ENCODE measurements around the gene PLXNB3.

Gene PLXNB3

DNA sequence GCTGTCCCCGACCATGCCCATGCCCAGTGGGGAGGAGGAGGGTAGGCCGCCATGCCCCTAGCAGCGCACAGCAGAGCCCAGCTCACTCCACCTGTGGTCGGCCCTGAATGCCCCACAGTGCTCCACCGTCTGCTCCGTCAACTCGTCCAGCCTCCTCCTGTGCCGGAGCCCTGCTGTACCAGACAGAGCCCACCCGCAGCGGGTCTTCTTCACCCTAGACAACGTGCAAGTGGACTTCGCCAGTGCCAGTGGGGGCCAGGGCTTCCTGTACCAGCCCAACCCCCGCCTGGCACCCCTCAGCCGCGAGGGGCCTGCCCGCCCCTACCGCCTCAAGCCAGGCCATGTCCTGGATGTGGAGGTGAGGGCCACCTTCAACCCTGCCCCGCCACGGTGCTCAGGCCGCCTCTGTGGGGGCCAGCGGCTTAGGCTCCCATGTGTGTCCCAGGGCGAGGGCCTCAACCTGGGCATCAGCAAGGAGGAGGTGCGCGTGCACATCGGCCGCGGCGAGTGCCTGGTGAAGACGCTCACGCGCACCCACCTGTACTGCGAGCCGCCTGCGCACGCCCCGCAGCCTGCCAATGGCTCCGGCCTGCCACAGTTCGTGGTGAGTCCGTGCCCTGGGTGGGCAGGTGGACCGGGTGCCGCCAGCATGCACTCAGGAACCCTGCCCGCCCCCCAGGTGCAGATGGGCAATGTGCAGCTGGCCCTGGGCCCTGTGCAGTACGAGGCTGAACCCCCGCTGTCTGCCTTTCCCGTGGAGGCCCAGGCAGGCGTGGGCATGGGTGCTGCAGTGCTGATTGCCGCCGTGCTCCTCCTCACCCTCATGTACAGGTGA, 9.9 kb downstream of the PLXNB3 start:
- H3K27me3 ChIP-seq (replicated peaks; ENCODE audit: control insufficient read depth, insufficient read depth, low read length, poor library complexity, severe bottlenecking), result no peaks in the 10 kb centered on the region
- DNase-seq, result no peak
- H3K36me3 ChIP-seq (ENCODE audit: control insufficient read depth, insufficient read depth, low read length), result no peaks in the 10 kb centered on the region
- H3K27ac ChIP-seq (ENCODE audit: insufficient read depth, low read length, poor library complexity, severe bottlenecking), result no peak overlapping the region
- no peaks in the 10 kb centered on the region for H3K9me3 ChIP-seq (ENCODE audit: control insufficient read depth, low read length)
- no peak overlapping the region for H3K4me3 ChIP-seq (ENCODE audit: insufficient read depth, low read depth, low read length, poor library complexity, severe bottlenecking)
- no peaks in the 10 kb centered on the region for H3K4me1 ChIP-seq (ENCODE audit: control insufficient read depth, insufficient read depth, low read length, poor library complexity, severe bottlenecking)

- DNase-seq, result no peak
- no peak overlapping the region for H3K4me3 ChIP-seq (ENCODE audit: insufficient read depth, low read depth, low read length, poor library complexity, severe bottlenecking)
- no peak overlapping the region for H3K27ac ChIP-seq (ENCODE audit: insufficient read depth, low read length, poor library complexity, severe bottlenecking)
- H3K9me3 ChIP-seq (ENCODE audit: control insufficient read depth, low read length), result no peaks in the 10 kb centered on the region
- H3K36me3 ChIP-seq (ENCODE audit: control insufficient read depth, insufficient read depth, low read length), result no peaks in the 10 kb centered on the region
- no peaks in the 10 kb centered on the region for H3K4me1 ChIP-seq (ENCODE audit: control insufficient read depth, insufficient read depth, low read length, poor library complexity, severe bottlenecking)
- no peaks in the 10 kb centered on the region for H3K27me3 ChIP-seq (replicated peaks; ENCODE audit: control insufficient read depth, insufficient read depth, low read length, poor library complexity, severe bottlenecking)
Measured at GRCh38 chrX:153774576-153775292, 10.7 kb downstream of the PLXNB3 start.

DNA sequence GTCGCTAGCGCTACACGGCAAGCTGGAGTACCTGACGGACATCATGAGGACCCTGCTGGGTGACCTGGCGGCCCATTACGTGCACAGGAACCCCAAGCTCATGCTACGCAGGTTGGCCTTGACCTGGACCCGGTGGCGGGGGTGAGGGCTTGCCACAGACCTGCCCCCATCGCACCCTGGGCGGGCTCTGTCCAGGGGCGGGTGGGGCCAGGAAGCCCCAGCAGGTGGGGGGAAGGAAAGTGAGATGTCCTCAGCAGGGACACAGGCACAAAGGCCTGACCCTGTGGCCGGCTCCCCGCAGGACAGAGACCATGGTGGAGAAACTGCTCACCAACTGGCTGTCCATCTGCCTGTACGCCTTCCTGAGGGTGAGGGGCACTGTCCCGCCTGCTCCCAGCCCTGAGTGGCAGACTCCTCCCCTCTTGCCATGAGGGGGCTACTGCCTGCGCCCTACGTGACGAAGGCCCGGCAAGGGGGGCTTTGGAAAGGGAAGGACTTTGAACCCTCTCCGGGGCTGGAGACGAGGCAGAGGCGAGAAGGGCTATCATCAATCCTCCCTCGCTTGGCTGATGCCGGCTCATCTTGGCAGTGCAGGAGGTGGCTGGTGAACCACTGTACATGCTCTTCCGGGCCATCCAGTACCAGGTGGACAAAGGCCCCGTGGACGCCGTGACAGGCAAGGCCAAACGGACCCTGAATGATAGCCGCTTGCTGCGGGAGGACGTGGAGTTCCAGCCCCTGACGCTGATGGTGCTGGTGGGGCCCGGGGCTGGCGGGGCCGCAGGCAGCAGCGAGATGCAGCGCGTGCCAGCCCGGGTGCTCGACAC, 11.5 kb downstream of the PLXNB3 start:
- no peak for DNase-seq
- H3K36me3 ChIP-seq (ENCODE audit: control insufficient read depth, insufficient read depth, low read length), result no peaks in the 10 kb centered on the region
- H3K4me1 ChIP-seq (ENCODE audit: control insufficient read depth, insufficient read depth, low read length, poor library complexity, severe bottlenecking), result no peaks in the 10 kb centered on the region

GRCh38 chrX:153776120-153776599, 12.1 kb downstream of the PLXNB3 start:
- Histone ChIP-seq H3K27me3 (replicated peaks; ENCODE audit: control insufficient read depth, insufficient read depth, low read length, poor library complexity, severe bottlenecking) (no peaks in the 10 kb centered on the region), H3K9me3 (ENCODE audit: control insufficient read depth, low read length) (no peaks in the 10 kb centered on the region), H3K27ac (ENCODE audit: insufficient read depth, low read length, poor library complexity, severe bottlenecking) (no peak overlapping the region), H3K36me3 (ENCODE audit: control insufficient read depth, insufficient read depth, low read length) (no peaks in the 10 kb centered on the region), H3K4me3 (ENCODE audit: insufficient read depth, low read depth, low read length, poor library complexity, severe bottlenecking) (no peak overlapping the region), H3K4me1 (ENCODE audit: control insufficient read depth, insufficient read depth, low read length, poor library complexity, severe bottlenecking) (no peaks in the 10 kb centered on the region)
- no peak for DNase-seq

More for the DNA sequence above, 11.5 kb downstream of the PLXNB3 start:
- H3K27ac ChIP-seq (ENCODE audit: insufficient read depth, low read length, poor library complexity, severe bottlenecking), result no peak overlapping the region
- no peaks in the 10 kb centered on the region for H3K27me3 ChIP-seq (replicated peaks; ENCODE audit: control insufficient read depth, insufficient read depth, low read length, poor library complexity, severe bottlenecking)
- no peaks in the 10 kb centered on the region for H3K9me3 ChIP-seq (ENCODE audit: control insufficient read depth, low read length)
- no peak overlapping the region for H3K4me3 ChIP-seq (ENCODE audit: insufficient read depth, low read depth, low read length, poor library complexity, severe bottlenecking)

GRCh38 chrX:153776611-153777045, 12.6 kb downstream of the PLXNB3 start:
- Histone ChIP-seq H3K9me3 (ENCODE audit: control insufficient read depth, low read length) (no peaks in the 10 kb centered on the region), H3K27me3 (replicated peaks; ENCODE audit: control insufficient read depth, insufficient read depth, low read length, poor library complexity, severe bottlenecking) (no peaks in the 10 kb centered on the region), H3K27ac (ENCODE audit: insufficient read depth, low read length, poor library complexity, severe bottlenecking) (no peak overlapping the region), H3K4me3 (ENCODE audit: insufficient read depth, low read depth, low read length, poor library complexity, severe bottlenecking) (no peak overlapping the region), H3K36me3 (ENCODE audit: control insufficient read depth, insufficient read depth, low read length) (no peaks in the 10 kb centered on the region), H3K4me1 (ENCODE audit: control insufficient read depth, insufficient read depth, low read length, poor library complexity, severe bottlenecking) (no peaks in the 10 kb centered on the region)
- no peak for DNase-seq

GRCh38 chrX:153777261-153778090, 13.4 kb downstream of the PLXNB3 start:
- no peaks in the 10 kb centered on the region for H3K4me1 ChIP-seq (ENCODE audit: control insufficient read depth, insufficient read depth, low read length, poor library complexity, severe bottlenecking)
- H3K27me3 ChIP-seq (replicated peaks; ENCODE audit: control insufficient read depth, insufficient read depth, low read length, poor library complexity, severe bottlenecking), result no peaks in the 10 kb centered on the region
- no peak for DNase-seq
- H3K9me3 ChIP-seq (ENCODE audit: control insufficient read depth, low read length), result no peaks in the 10 kb centered on the region
- H3K4me3 ChIP-seq (ENCODE audit: insufficient read depth, low read depth, low read length, poor library complexity, severe bottlenecking), result no peak overlapping the region
- H3K36me3 ChIP-seq (ENCODE audit: control insufficient read depth, insufficient read depth, low read length), result no peaks in the 10 kb centered on the region
- H3K27ac ChIP-seq (ENCODE audit: insufficient read depth, low read length, poor library complexity, severe bottlenecking), result no peak overlapping the region

DNA sequence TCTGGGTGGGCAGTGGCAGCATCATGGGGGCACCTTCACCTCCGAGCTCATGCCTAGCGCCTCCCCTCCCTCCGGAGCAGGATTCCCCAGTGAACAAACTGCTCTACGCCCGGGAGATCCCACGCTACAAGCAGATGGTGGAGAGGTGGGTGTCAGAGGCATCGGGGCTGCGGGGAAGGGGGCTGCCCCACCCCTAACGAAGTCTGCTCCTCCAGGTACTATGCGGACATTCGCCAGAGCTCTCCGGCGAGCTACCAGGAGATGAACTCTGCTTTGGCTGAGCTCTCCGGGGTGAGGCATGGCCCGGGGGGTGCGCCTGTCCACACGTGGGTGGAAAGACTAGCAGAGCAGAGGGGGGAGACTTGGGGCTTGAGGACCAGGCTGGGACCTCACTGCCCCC, 14.1 kb downstream of the PLXNB3 start:
- no peak for DNase-seq
- no peaks in the 10 kb centered on the region for H3K4me1 ChIP-seq (ENCODE audit: control insufficient read depth, insufficient read depth, low read length, poor library complexity, severe bottlenecking)
- H3K4me3 ChIP-seq (ENCODE audit: insufficient read depth, low read depth, low read length, poor library complexity, severe bottlenecking), result no peak overlapping the region
- H3K27me3 ChIP-seq (replicated peaks; ENCODE audit: control insufficient read depth, insufficient read depth, low read length, poor library complexity, severe bottlenecking), result no peaks in the 10 kb centered on the region
- no peaks in the 10 kb centered on the region for H3K9me3 ChIP-seq (ENCODE audit: control insufficient read depth, low read length)
- H3K27ac ChIP-seq (ENCODE audit: insufficient read depth, low read length, poor library complexity, severe bottlenecking), result no peak overlapping the region
- no peaks in the 10 kb centered on the region for H3K36me3 ChIP-seq (ENCODE audit: control insufficient read depth, insufficient read depth, low read length)

GRCh38 chrX:153778684-153779101, 14.6 kb downstream of the PLXNB3 start:
- no peak overlapping the region for H3K27ac ChIP-seq (ENCODE audit: insufficient read depth, low read length, poor library complexity, severe bottlenecking)
- no peaks in the 10 kb centered on the region for H3K9me3 ChIP-seq (ENCODE audit: control insufficient read depth, low read length)
- H3K4me1 ChIP-seq (ENCODE audit: control insufficient read depth, insufficient read depth, low read length, poor library complexity, severe bottlenecking), result no peaks in the 10 kb centered on the region
- H3K36me3 ChIP-seq (ENCODE audit: control insufficient read depth, insufficient read depth, low read length), result no peaks in the 10 kb centered on the region
- no peak overlapping the region for H3K4me3 ChIP-seq (ENCODE audit: insufficient read depth, low read depth, low read length, poor library complexity, severe bottlenecking)
- no peak for DNase-seq
- H3K27me3 ChIP-seq (replicated peaks; ENCODE audit: control insufficient read depth, insufficient read depth, low read length, poor library complexity, severe bottlenecking), result no peaks in the 10 kb centered on the region

All from effector memory CD4-positive, alpha-beta T cell (primary cell).